H1 (cell line): ENCODE data around the gene ZFYVE27. TPM values are rescaled to one million over a fixed set of nuclear protein-coding genes. Genes with fewer than 3 reads are reported as not detected.

ENCODE experiments used
- CTCF ChIA-PET: fragments of 300-600 bp; sonication (Branson Sonifier 250); formaldehyde crosslinking; loops from one replicate; lab custom pipeline; 2021; ENCODE audit not compliant: partially characterized antibody; lab: Charles Lee
- POLR2A ChIA-PET: fragments of 300-600 bp; sonication (Branson Sonifier 250); formaldehyde crosslinking; loops from one replicate; lab custom pipeline; 2021; ENCODE audit warnings: inconsistent platforms; ENCODE audit not compliant: partially characterized antibody; lab: Charles Lee
- DNase-seq, 2 experiments: peaks; one replicate each; pipeline versions ENCODE4 v3.0.0 to v3.0.0-alpha.2; 2010 to 2022; ENCODE audit warnings: low spot score in 2 of 2, low read depth in 1 of 2, mixed read lengths in 1 of 2
- FAIRE-seq: peaks from 2 replicates; lab custom pipeline; 2011; peaks lifted over from hg19 to GRCh38; lab: Jason Lieb, UNC
- H2AFZ ChIP-seq: 2 replicates; pipeline ENCODE4 v1.8.1; 2012; ENCODE audit warnings: low read length, inconsistent platforms
- H2AK5ac ChIP-seq: 2 replicates; pipeline ENCODE4 v1.6.1; 2013; ENCODE audit warnings: low read depth, low read length
- H2BK120ac ChIP-seq: replicated peaks from 2 replicates; pipeline ENCODE3; 2013; ENCODE audit warnings: low read depth, low read length, inconsistent platforms
- H2BK12ac ChIP-seq: 2 replicates; pipeline ENCODE4 v1.6.1; 2013; ENCODE audit warnings: low read depth, low read length
- H2BK15ac ChIP-seq: 2 replicates; pipeline ENCODE4 v1.6.1; 2013; ENCODE audit warnings: low read length
- H2BK20ac ChIP-seq: 2 replicates; pipeline ENCODE4 v1.6.1; 2013; ENCODE audit warnings: low read length
- H2BK5ac ChIP-seq: 2 replicates; pipeline ENCODE4 v1.6.1; 2013; ENCODE audit warnings: low read depth, low read length
- H3K14ac ChIP-seq: 2 replicates; pipeline ENCODE4 v1.6.1; 2013; ENCODE audit warnings: inconsistent platforms; ENCODE audit not compliant: insufficient read length
- H3K18ac ChIP-seq: 2 replicates; pipeline ENCODE4 v1.6.1; 2013; ENCODE audit warnings: low read length; ENCODE audit errors: extremely low read depth
- H3K23ac ChIP-seq: 2 replicates; pipeline ENCODE4 v1.6.1; 2013; ENCODE audit warnings: inconsistent platforms; ENCODE audit not compliant: insufficient read length
- H3K23me2 ChIP-seq: 2 replicates; pipeline ENCODE4 v1.6.1; 2013; ENCODE audit warnings: low read depth, low read length
- H3K27ac ChIP-seq: 2 replicates; pipeline ENCODE4 v1.6.1; 2011; ENCODE audit warnings: low read depth, low read length, inconsistent platforms
- H3K27me3 ChIP-seq, 4 experiments: replicated peaks in 1 of 4; 1 replicate in 1 of 4; 2 replicates in 3 of 4; pipeline versions ENCODE4 v1.6.1 to v1.8.1; 2011 to 2013; ENCODE audit warnings: low read length in 3 of 4, mild to moderate bottlenecking in 3 of 4, inconsistent platforms in 2 of 4, mixed read lengths in 2 of 4, moderate library complexity in 1 of 4; ENCODE audit not compliant: control insufficient read depth in 3 of 4, insufficient read depth in 3 of 4; ENCODE audit errors: extremely low read depth in 1 of 4
- H3K36me3 ChIP-seq, 4 experiments: 2 replicates each; pipeline versions ENCODE4 v1.6.1 to v1.8.1; 2011 to 2013; ENCODE audit warnings: mild to moderate bottlenecking in 4 of 4, low read length in 3 of 4, moderate library complexity in 2 of 4, control low read depth in 1 of 4, inconsistent platforms in 1 of 4; ENCODE audit not compliant: insufficient read depth in 4 of 4, control insufficient read depth in 2 of 4
- H3K4ac ChIP-seq: replicated peaks from 2 replicates; pipeline ENCODE3; 2013; ENCODE audit warnings: low read length, low read depth, mixed read lengths, inconsistent platforms; ENCODE audit not compliant: insufficient read length
- H3K4me1 ChIP-seq, 4 experiments: replicated peaks in 1 of 4; 1 replicate in 1 of 4; 2 replicates in 3 of 4; pipeline versions ENCODE4 v1.6.1 to v1.8.1; 2011 to 2013; ENCODE audit warnings: low read length in 3 of 4, inconsistent platforms in 2 of 4, mixed read lengths in 1 of 4; ENCODE audit not compliant: insufficient read depth in 4 of 4, control insufficient read depth in 3 of 4
- H3K4me2 ChIP-seq, 2 experiments: 2 replicates each; pipeline versions ENCODE4 v1.6.1 to v1.8.1; 2011 to 2013; ENCODE audit warnings: low read depth in 2 of 2, low read length in 2 of 2, control low read depth in 1 of 2, inconsistent platforms in 1 of 2, mild to moderate bottlenecking in 1 of 2; ENCODE audit not compliant: insufficient read depth in 1 of 2
- H3K4me3 ChIP-seq, 4 experiments: fragments of 200-600, 300-600 bp in 1 of 4; sonication (generic), shearing (Covaris generic), sonication (Bioruptor Twin) in 1 of 4; 2 replicates each; pipeline versions ENCODE4 v1.5.1 to v1.8.1; 2011 to 2016; ENCODE audit warnings: low read length in 4 of 4, low read depth in 3 of 4, control low read depth in 2 of 4, inconsistent platforms in 2 of 4, mild to moderate bottlenecking in 2 of 4, mixed read lengths in 1 of 4, moderate library complexity in 1 of 4; ENCODE audit not compliant: insufficient read depth in 2 of 4; ENCODE audit errors: extremely low read depth in 1 of 4
- H3K56ac ChIP-seq: replicated peaks from 2 replicates; pipeline ENCODE3; 2013; ENCODE audit warnings: low read depth, mild to moderate bottlenecking, mixed read lengths, low read length, inconsistent platforms; ENCODE audit not compliant: insufficient read length
- H3K79me1 ChIP-seq: 2 replicates; pipeline ENCODE4 v1.6.1; 2013; ENCODE audit warnings: low read depth, low read length, control low read depth
- H3K79me2 ChIP-seq, 2 experiments: 2 replicates each; pipeline versions ENCODE4 v1.6.1 to v1.8.1; 2012 to 2013; ENCODE audit warnings: low read length in 2 of 2, mild to moderate bottlenecking in 2 of 2, inconsistent platforms in 1 of 2; ENCODE audit not compliant: insufficient read depth in 2 of 2, control insufficient read depth in 1 of 2
- H3K9ac ChIP-seq, 4 experiments: replicated peaks in 1 of 4; 1 replicate in 1 of 4; 2 replicates in 3 of 4; pipeline versions ENCODE4 v1.6.1 to v1.8.1; 2011 to 2013; ENCODE audit warnings: low read depth in 3 of 4, low read length in 3 of 4, control low read depth in 2 of 4, mild to moderate bottlenecking in 2 of 4, moderate library complexity in 2 of 4, inconsistent platforms in 1 of 4; ENCODE audit errors: extremely low read depth in 1 of 4
- H3K9me3 ChIP-seq, 2 experiments: 2 replicates each; pipeline versions ENCODE4 v1.6.1 to v1.8.1; 2012 to 2013; ENCODE audit warnings: mild to moderate bottlenecking in 2 of 2, moderate library complexity in 2 of 2, control low read depth in 1 of 2, inconsistent platforms in 1 of 2, low read depth in 1 of 2, low read length in 1 of 2, mixed read lengths in 1 of 2; ENCODE audit not compliant: insufficient read depth in 2 of 2
- H4K20me1 ChIP-seq, 2 experiments: replicated peaks in 1 of 2; 2 replicates each; pipeline versions ENCODE3 to v1.8.1; 2011 to 2013; ENCODE audit warnings: inconsistent platforms in 2 of 2, low read length in 2 of 2, mild to moderate bottlenecking in 1 of 2; ENCODE audit not compliant: insufficient read depth in 2 of 2, control insufficient read depth in 1 of 2
- H4K5ac ChIP-seq: 2 replicates; pipeline ENCODE4 v1.6.1; 2013; ENCODE audit warnings: low read length, low read depth, mixed read lengths, inconsistent platforms; ENCODE audit not compliant: insufficient read length
- H4K8ac ChIP-seq: 2 replicates; pipeline ENCODE4 v1.8.0; 2013; ENCODE audit warnings: mild to moderate bottlenecking, moderate library complexity, low read length, inconsistent platforms; ENCODE audit not compliant: insufficient read depth; ENCODE audit errors: extremely low read depth
- H4K91ac ChIP-seq: replicated peaks from 2 replicates; pipeline ENCODE3; 2013; ENCODE audit warnings: low read length, mixed read lengths, inconsistent platforms; ENCODE audit not compliant: insufficient read length
- CHD2 ChIP-seq: IDR thresholded peaks from 2 replicates; pipeline ENCODE4 v1.6.1; 2012; ENCODE audit warnings: low read length, improper control_type of control experiment
- CREB1 ChIP-seq: IDR thresholded peaks from 2 replicates; pipeline ENCODE4 v1.6.1; 2012; ENCODE audit warnings: inconsistent platforms
- CTCF ChIP-seq, 3 experiments: IDR thresholded peaks; 1 replicate in 2 of 3; 2 replicates in 1 of 3; pipeline versions ENCODE4 v1.5.1 to v1.6.1; 2011; ENCODE audit warnings: low read length in 3 of 3, mild to moderate bottlenecking in 3 of 3, inconsistent platforms in 2 of 3, low read depth in 1 of 3, moderate library complexity in 1 of 3; ENCODE audit not compliant: insufficient read depth in 1 of 3; ENCODE audit errors: control extremely low read depth in 1 of 3
- HDAC2 ChIP-seq, 2 experiments: fragments of 300-600 bp in 1 of 2; sonication (generic) in 1 of 2; IDR thresholded peaks; 2 replicates each; pipeline ENCODE4 v1.6.1; 2011 to 2012; ENCODE audit warnings: low read depth in 2 of 2, low read length in 2 of 2, mild to moderate bottlenecking in 2 of 2, moderate library complexity in 2 of 2, borderline replicate concordance in 1 of 2, inconsistent platforms in 1 of 2
- JUN ChIP-seq: IDR thresholded peaks from 2 replicates; pipeline ENCODE4 v1.6.1; 2011; ENCODE audit warnings: low read depth, mild to moderate bottlenecking, improper control_type of control experiment, low read length
- POU5F1 ChIP-seq: IDR thresholded peaks from 2 replicates; pipeline ENCODE4 v1.6.1; 2011; ENCODE audit warnings: low read depth, mild to moderate bottlenecking, low read length, moderate library complexity
- SAP30 ChIP-seq: fragments of 300-600 bp; sonication (generic); IDR thresholded peaks from 2 replicates; pipeline ENCODE4 v1.7.1; 2012; ENCODE audit warnings: low read length, moderate library complexity, mild to moderate bottlenecking, inconsistent platforms; ENCODE audit not compliant: insufficient read depth, insufficient replicate concordance
- SIRT6 ChIP-seq: IDR thresholded peaks from one replicate; pipeline ENCODE4 v1.7.1; 2012; ENCODE audit warnings: low read length, inconsistent platforms
- SP4 ChIP-seq: IDR thresholded peaks from 2 replicates; pipeline ENCODE4 v1.6.1; 2012; ENCODE audit warnings: low read length, inconsistent platforms
- WGBS, 2 experiments: shearing (Covaris generic) in 1 of 2; methylation state at CpG; one replicate each; pipeline versions ENCODE4 v1.1.6 to v1.1.7; 2013 to 2015; ENCODE audit warnings: low lambda C conversion rate in 2 of 2, mixed read lengths in 2 of 2, inconsistent platforms in 1 of 2, low coverage in 1 of 2, missing lambda C conversion rate in 1 of 2; ENCODE audit not compliant: insufficient replicate concordance in 2 of 2, insufficient coverage in 1 of 2, insufficient read length in 1 of 2; ENCODE audit errors: extremely low coverage in 1 of 2, missing lambda C conversion rate in 1 of 2; 5-methylcytosine and 5-hydroxymethylcytosine counted together
- polyA plus RNA-seq, 7 experiments: library from polyadenylated mRNA; depleted of rRNA in 3 of 7; stranded (reverse) in 5 of 7; unstranded in 2 of 7; fragments of >200 nt in 5 of 7; fragments of 200-250 nt in 2 of 7; gene quantifications; 1 replicate in 5 of 7; 2 replicates in 1 of 7; 4 replicates in 1 of 7; pipeline versions ENCODE4 v1.2.1 to v1.2.3, GENCODE V29; 2011 to 2013; ENCODE audit warnings: missing spikeins in 2 of 7, mixed read lengths in 2 of 7
- total RNA-seq: library from RNA; stranded (reverse); fragmentation: NEBNext Ultra II Directional; extraction: Animal tissue kit (Norgen Biotek cat#: 25700); gene quantifications from 2 replicates; pipeline ENCODE4 v1.2.1, GENCODE V29; 2021
- TF ChIP-seq, protein P1 (sequence below): IDR thresholded peaks from 2 replicates; pipeline ENCODE4 v1.6.1; 2011; ENCODE audit warnings: low read depth, mild to moderate bottlenecking, low read length; ENCODE audit not compliant: insufficient read depth

The ZFYVE27 gene
- total and polyA plus RNA-seq, 2 of the 8 experiments (the other 6 are each of a cell fraction or from before 2014, with no cell fraction given) = 16.6 to 19.8 TPM

DNA sequence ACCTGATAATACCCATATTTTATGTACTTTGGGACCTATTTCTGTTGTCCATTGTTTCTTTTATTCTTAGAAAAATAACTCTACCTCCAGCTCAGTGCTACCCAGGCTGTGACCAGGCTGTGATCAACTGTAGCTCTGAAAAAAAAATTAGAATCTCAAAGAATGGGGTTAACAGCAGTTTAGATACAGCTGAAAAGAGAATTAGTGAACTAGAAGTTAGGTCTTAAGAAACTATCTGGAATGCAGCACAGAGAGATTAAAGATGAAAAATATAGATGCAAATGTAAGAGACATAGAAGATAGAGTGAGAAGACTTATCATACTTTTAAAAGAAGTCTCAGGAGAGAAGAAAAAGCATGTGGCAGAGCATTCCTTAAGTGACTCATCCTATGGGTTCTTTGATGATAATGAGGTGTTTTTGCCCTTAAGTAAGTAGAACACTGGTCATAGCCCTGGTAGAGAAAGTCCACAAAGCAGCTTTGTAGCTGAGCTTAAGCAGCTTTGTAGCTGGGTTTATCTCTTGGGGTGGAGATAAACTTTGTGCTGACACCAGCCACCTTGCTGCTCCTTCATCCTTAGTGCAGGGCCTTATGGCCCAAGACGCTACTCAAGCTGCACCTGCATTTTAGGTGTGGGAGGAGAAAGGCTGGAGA is 62.2 kb downstream of the ZFYVE27 start:
- H2BK15ac ChIP-seq = no peak overlapping the region
- H2BK20ac ChIP-seq = no peak overlapping the region
- no peak overlapping the region for H4K8ac ChIP-seq
- no peaks in the 10 kb centered on the region; a peak in 1 of 7 replicates for H3K27me3 ChIP-seq
- no peak overlapping the region for H2AK5ac ChIP-seq
- no peak overlapping the region for H3K4me3 ChIP-seq
- H3K36me3 ChIP-seq = no peaks in the 10 kb centered on the region
- H2BK120ac ChIP-seq = no peak overlapping the region
- ChIA-PET CTCF (interaction anchor here (0.5 to 15.1 kb wide), 7 partner anchors 9 to 293 kb away, joined by 3 to 236 read pairs (median 4); no protein-coding TSS in a partner anchor), POLR2A (no interaction called here)
- no peak overlapping the region for H3K56ac ChIP-seq
- H3K23ac ChIP-seq = no peak overlapping the region
- no peaks in the 10 kb centered on the region for H3K79me2 ChIP-seq
- H3K27ac ChIP-seq = no peak overlapping the region
- no peak overlapping the region for H3K18ac ChIP-seq
- H3K4me2 ChIP-seq = no peak overlapping the region
- H4K20me1 ChIP-seq = no peaks in the 10 kb centered on the region
- H3K79me1 ChIP-seq = no peaks in the 10 kb centered on the region
- no peak for FAIRE-seq
- H3K9ac ChIP-seq = no peak overlapping the region
- no peaks in the 10 kb centered on the region; a peak in 1 of 4 replicates for H3K9me3 ChIP-seq
- no peak overlapping the region for H4K5ac ChIP-seq
- no peak overlapping the region for H3K4ac ChIP-seq
- H2BK5ac ChIP-seq = no peak overlapping the region
- H2BK12ac ChIP-seq = no peak overlapping the region
- H2AFZ ChIP-seq = no peak overlapping the region
- no peak overlapping the region for H4K91ac ChIP-seq
- H3K4me1 ChIP-seq = no peaks in the 10 kb centered on the region
- H3K23me2 ChIP-seq = no peaks in the 10 kb centered on the region; the same call in 1 of the 2 replicates
- no peak overlapping the region for H3K14ac ChIP-seq
- WGBS, 2 experiments = 88% methylated on average over 1 of the region's 1 CpG; no CpG with 5 or more reads in 1 of the 2 experiments
- no peak for DNase-seq
- no peak for TF ChIP-seq SP4
- TF ChIP-seq, protein P1, sequence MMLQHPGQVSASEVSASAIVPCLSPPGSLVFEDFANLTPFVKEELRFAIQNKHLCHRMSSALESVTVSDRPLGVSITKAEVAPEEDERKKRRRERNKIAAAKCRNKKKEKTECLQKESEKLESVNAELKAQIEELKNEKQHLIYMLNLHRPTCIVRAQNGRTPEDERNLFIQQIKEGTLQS = no peak
- no peak for TF ChIP-seq JUN
- TF ChIP-seq SAP30 = no peak
- no peak for TF ChIP-seq CTCF (IDR thresholded peaks at IDR 0.05; ENCODE audit: control extremely low read depth in 1 of 3, insufficient read depth in 1 of 3, low read depth in 1 of 3, low read length in 3 of 3)
- TF ChIP-seq CREB1 = no peak
- no peak for TF ChIP-seq SIRT6
- no peak for TF ChIP-seq CHD2
- TF ChIP-seq POU5F1 = no peak
- no peak for TF ChIP-seq HDAC2 (IDR thresholded peaks at IDR 0.05; ENCODE audit: borderline replicate concordance in 1 of 2, low read depth in 2 of 2, low read length in 2 of 2)
